ENCODE results near the gene MACROD2.

The MACROD2 gene

GRCh38 chr20:15288106-15288505 is 1292.8 kb downstream of the MACROD2 start:
- no peak for DNase-seq (ENCODE audit: low read depth)

GRCh38 chr20:15289337-15289736 is 1294.0 kb downstream of the MACROD2 start:
- no peak for DNase-seq (ENCODE audit: low read depth)

GRCh38 chr20:15292405-15292804 is 1297.1 kb downstream of the MACROD2 start:
- DNase-seq (ENCODE audit: low read depth), result no peak

DNA sequence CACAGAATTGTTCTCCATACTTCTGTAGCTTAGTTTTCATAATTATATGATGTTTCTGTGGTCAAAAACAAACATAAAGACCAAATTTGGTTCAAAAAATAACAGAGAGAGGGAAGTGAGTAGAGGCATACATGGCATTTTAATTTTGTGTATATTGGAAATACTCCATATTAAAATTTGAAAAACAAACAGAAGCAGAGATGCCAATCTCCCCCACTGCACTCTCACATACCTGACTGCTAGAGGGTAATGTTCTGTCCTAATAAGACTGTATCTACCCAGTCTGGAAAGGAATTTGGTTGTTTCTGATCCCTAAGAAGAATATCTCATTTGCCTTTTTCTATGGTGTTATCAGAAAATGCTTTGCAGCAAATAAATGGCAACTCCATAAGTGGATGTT is 1301.1 kb downstream of the MACROD2 start:
- DNase-seq (ENCODE audit: low read depth), result no peak

DNA sequence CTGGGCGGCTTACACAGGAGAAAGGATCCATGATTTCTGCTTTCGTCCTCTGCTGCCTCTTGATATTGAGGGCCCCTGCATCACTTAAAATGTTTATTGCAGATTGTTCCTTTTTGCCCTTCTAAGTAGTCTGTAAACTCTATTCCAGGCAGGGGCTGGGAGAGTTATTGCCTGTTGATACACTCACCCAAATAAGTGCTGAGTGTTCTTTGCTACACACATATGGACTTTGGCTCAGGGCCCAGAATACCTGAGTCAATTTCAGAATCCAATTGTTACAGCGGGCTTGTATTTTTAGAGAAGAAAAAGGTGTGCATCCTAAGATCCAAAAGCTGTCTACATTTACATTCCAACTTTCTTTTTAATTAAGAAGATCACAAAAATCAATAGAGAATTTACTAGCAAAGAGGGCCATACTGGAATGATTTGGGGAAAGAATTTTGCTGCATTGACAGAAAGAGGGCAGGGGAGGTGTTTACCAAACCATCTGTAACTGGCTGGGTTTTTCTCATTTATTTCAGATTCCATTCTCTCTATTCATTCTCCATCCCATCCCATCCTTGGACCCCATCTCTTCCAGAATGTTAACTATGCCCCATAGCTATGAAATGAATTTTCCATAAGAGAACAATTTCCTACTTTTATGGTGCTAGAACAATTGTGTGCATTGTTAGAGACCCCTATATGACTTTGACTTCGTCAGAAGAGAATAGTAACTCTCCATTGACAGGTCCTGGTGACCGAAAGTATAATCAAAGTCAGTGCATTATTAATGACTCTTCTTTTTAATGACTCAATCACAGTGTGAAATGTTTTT is 1302.0 kb downstream of the MACROD2 start:
- no peak for DNase-seq (ENCODE audit: low read depth)

DNA sequence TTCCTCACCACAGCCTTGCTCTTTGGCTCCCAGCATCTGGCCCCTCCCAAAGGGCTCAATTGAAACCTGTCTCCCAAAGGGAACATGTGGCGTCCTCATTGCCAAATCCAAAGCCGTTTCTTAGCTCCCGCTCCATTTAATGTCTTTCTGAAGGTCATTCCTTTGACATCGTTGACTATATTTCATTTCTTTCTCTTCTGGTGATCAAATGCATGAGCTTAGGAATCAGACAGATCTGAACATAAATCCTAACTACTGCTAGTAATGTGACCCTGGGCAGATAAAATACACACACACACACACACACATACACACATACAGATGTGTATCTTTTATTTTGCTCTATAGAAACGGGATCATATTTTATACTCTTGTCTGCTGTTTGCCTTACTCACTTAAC is 1306.8 kb downstream of the MACROD2 start:
- DNase-seq (ENCODE audit: low read depth), result no peak

- no peak for DNase-seq (ENCODE audit: low read depth)
These were observed 1315.0 kb downstream of the MACROD2 start for GRCh38 chr20:15310361-15310760.

DNA sequence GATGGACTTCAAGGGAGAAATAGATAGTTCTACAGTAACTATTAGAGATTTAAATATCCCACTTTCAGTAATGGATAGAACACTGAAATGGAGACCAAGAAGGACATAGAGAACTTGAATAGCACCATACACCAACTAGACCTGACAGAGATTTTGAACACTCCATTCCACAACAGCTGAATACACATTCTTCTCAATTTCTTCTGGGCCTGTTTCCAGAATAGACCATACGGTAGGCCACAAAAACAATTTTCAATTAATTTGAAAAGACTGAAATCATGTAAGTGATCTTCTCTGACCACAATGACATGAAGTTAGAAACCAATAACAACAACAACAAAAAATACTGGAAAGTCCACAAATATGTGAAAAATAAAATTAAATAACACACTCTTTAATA is 1321.2 kb downstream of the MACROD2 start:
- no peak for DNase-seq (ENCODE audit: low read depth)

- no peak for DNase-seq (ENCODE audit: low read depth)
These were observed 1322.4 kb downstream of the MACROD2 start for GRCh38 chr20:15317546-15318232.

GRCh38 chr20:15318682-15319081 is 1323.4 kb downstream of the MACROD2 start:
- no peak for DNase-seq (ENCODE audit: low read depth)

- DNase-seq (ENCODE audit: low read depth), result no peak
These were observed 1324.1 kb downstream of the MACROD2 start for GRCh38 chr20:15319439-15319838.

DNA sequence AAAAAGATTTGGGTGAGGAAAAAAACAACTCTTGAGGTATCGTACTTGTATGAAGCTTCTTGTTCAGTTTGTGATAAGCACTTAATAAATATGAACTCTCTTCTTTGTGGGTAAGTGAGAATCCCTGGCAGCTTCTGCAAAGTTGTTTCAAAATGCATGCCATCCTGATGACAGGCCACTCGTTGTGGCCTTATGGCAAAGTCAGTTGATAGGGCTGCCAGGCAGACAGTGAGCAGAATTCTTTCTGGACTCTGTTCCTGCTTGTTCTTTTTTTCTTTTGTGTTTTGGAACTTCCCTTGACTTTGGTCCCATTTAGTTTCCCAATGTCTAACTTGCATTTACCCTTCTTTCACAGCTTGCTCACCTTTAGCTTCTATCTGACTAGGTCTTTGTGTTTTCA is 1325.6 kb downstream of the MACROD2 start:
- DNase-seq (ENCODE audit: low read depth), result no peak

GRCh38 chr20:15327123-15327522 is 1331.8 kb downstream of the MACROD2 start:
- DNase-seq (ENCODE audit: low read depth), result no peak

GRCh38 chr20:15328084-15328483 is 1332.8 kb downstream of the MACROD2 start:
- no peak for DNase-seq (ENCODE audit: low read depth)

GRCh38 chr20:15332711-15333160 is 1337.4 kb downstream of the MACROD2 start:
- DNase-seq (ENCODE audit: low read depth), result no peak

GRCh38 chr20:15333170-15333569 is 1337.9 kb downstream of the MACROD2 start:
- DNase-seq (ENCODE audit: low read depth), result no peak

DNA sequence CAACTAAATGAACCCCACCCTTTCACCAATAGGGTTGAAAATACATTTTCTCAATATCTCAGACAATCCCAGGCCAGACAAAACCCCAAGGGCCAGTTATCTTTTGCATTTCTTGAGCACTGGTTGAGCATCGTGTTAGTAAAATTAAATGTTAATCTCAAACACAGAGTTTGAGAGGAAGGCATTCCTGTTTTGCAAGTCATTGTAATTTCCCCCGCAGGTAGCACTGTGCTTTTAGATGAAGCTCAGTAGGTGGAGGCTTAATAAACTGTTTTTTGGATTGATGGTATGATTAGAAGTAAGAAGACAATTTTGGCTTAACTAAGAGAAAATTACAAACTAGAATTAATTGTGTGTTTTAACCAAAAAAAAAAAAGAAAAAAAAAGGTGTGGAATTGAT is 1340.7 kb downstream of the MACROD2 start:
- DNase-seq (ENCODE audit: low read depth), result no peak

DNA sequence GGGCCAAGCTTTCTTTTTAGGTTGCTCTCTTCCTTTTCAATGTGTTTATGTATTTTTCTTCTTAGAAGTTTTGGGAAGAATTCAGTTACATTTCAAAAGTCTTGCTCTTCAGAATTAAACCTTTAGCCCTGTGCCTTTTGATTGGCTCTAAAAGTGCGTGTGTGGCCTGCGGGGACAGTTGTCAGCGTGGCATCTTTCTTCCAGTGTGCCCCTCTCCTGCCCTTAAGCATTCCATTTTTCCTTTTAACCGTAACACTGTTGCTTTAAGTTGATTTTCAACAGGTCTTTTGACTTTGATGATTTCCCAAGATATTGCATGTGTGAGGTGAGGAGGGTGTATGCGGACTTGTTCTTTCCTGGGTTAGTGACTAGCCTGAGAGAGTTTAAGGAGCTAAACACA is 1341.2 kb downstream of the MACROD2 start:
- DNase-seq (ENCODE audit: low read depth), result no peak

DNA sequence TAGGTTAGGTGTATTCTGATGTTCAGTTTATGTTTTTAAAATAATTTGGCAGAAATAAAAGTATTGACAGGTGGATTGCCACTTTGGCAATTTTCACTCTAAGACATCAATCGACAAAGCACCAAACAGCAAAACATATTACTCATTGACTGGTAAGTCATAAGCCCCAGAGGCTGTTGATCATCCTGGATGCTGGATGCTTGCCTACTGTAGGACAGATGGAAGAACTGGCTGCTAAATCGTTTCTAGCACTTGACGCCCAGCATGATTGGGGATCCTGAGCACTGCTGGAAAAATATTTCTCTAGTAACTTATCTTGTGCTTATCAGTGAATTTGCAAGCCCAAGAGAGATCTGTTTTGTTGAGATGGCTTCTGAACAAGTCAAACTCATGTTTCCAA is 1343.9 kb downstream of the MACROD2 start:
- no peak for DNase-seq (ENCODE audit: low read depth)

DNA sequence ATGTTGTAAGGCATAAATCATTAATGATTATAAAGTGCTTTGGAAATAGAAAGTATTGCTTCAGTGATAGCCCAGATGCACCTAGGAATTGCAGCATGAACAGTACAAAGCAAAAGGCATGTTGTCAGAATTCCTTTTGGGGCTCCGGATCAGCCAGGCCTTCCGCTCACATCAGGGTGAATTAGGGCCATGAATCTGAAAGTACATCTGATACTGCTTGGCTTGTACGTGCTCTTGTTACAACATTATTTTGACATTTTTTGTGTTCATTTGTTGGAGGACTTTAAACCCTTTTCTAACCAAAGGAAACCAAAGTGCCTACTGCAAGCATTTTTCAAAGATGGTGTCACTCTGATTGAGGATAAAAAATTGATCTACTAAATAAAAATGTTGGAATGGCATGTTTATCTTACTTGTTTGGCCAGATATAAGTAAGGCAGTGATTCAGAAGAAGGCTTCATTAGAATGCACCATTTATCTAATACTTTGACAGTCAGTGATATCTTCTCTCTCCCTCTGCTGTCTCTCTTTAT is 1347.7 kb downstream of the MACROD2 start:
- DNase-seq (ENCODE audit: low read depth), result no peak

DNA sequence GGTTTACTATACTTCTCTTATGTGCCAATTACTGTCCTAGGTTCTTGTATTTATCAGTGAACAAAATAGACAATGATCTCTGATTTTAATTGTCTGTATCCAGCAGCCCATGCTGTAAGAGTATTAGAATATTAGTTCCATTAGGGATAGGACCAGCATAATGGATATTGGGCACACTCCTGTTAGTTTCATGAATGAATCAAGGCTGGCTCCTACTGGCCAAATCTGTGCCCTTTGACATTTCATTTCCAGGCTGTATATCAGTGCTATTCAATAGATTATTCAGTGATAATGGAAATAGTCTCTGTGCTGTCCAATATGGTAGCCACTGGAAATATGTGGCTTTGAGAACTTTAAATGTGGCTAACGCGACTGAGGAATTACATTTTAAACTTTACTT is 1350.0 kb downstream of the MACROD2 start:
- no peak for DNase-seq (ENCODE audit: low read depth)

GRCh38 chr20:15346657-15347280 is 1351.5 kb downstream of the MACROD2 start:
- no peak for DNase-seq (ENCODE audit: low read depth)

- DNase-seq (ENCODE audit: low read depth), result no peak
These were observed 1363.7 kb downstream of the MACROD2 start for GRCh38 chr20:15359056-15359455.
